ENCODE measurements around the gene ASIC3. TPM values are rescaled to one million over a fixed set of nuclear protein-coding genes. Genes with fewer than 3 reads are reported as not detected.

ASIC3 gene
- total and polyA plus RNA-seq, 2 donors (not counting 3 experiments of a cell fraction or from before 2014, with no cell fraction given), result 0.69 to 0.70 TPM

DNA sequence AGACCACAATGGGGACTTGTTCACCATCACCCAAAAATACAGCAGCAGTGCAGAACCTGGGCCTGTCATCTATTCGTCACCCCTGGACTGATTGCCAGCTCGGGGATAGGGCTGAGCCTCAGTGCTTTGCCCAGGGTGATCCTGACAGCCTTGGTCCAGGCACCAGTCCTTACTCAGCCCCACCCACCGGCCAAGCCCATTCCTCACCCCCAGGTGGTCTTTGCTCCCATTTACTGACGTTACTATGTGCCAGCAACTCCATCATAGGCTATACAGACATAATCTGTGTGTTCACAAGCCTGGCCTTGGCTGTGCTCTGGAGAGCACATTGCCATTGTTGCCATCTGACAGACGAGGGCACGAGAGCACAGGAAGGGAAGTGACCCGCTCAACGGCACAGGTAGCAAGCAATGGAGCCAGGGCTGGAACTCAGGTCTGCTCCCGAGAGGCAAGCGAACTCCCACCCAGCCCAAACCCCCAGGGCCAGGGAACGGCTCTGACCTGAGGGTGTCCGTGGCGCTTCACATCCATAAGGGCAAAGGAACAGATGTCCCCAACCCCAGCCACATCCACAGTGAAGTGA, 30.9 kb upstream of the ASIC3 start:
- Histone ChIP-seq H3K9me3 (replicated peaks; ENCODE audit: control insufficient read depth, insufficient read depth, low read length) (no peaks in the 10 kb centered on the region), H3K9me1 (replicated peaks; ENCODE audit: control insufficient read depth, extremely low read depth, insufficient read depth, low read length) (no peaks in the 10 kb centered on the region), H2AFZ (ENCODE audit: low read depth, low read length) (no peak overlapping the region), H3K27ac (ENCODE audit: insufficient read depth, low read depth, low read length) (no peak overlapping the region), H3K9ac (replicated peaks; ENCODE audit: extremely low read depth, insufficient read depth, low read length) (no peak overlapping the region), H3K4me3 (replicated peaks in 1 of 3; ENCODE audit: insufficient read depth in 1 of 3, low read depth in 1 of 3, low read length in 3 of 3) (no peak overlapping the region), H3K4me1 (ENCODE audit: control insufficient read depth, extremely low read depth, insufficient read depth, low read length) (peaks cover 10% of the 10 kb centered on the region), H3K36me3 (ENCODE audit: control insufficient read depth in 2 of 2, extremely low read depth in 1 of 2, insufficient read depth in 2 of 2, low read length in 2 of 2) (peaks cover 0 to 16% of the 10 kb centered on the region in 2 experiments), H3K79me2 (ENCODE audit: control insufficient read depth, insufficient read depth, low read length) (no peaks in the 10 kb centered on the region), H3K4me2 (ENCODE audit: insufficient read depth, low read length) (no peak overlapping the region), H4K20me1 (replicated peaks; ENCODE audit: control insufficient read depth, extremely low read depth, insufficient read depth, low read length) (no peaks in the 10 kb centered on the region), H3K27me3 (ENCODE audit: control insufficient read depth in 2 of 2, insufficient read depth in 2 of 2, low read length in 2 of 2) (peaks cover 12 to 14% of the 10 kb centered on the region in 2 experiments)
- ChIA-PET CTCF (interaction anchor here (1.0 to 8.8 kb wide), 16 partner anchors 9 to 148 kb away, joined by 3 to 107 read pairs (median 8); partner anchors contain the start of gene ABCB8), POLR2A (no interaction called here)
- DNase-seq (ENCODE audit: low read depth, low spot score) (no peak), FAIRE-seq (no peak)
- no TSS peak for BruUV-seq (replicated peaks)
- no peak for TF ChIP-seq POLR2AphosphoS5 (IDR thresholded peaks at IDR 0.05; ENCODE audit: insufficient read depth, low read depth, low read length)
- no peak for TF ChIP-seq POLR2A (IDR thresholded peaks at IDR 0.05; ENCODE audit: low read depth, low read length)
- TF ChIP-seq, protein P1, sequence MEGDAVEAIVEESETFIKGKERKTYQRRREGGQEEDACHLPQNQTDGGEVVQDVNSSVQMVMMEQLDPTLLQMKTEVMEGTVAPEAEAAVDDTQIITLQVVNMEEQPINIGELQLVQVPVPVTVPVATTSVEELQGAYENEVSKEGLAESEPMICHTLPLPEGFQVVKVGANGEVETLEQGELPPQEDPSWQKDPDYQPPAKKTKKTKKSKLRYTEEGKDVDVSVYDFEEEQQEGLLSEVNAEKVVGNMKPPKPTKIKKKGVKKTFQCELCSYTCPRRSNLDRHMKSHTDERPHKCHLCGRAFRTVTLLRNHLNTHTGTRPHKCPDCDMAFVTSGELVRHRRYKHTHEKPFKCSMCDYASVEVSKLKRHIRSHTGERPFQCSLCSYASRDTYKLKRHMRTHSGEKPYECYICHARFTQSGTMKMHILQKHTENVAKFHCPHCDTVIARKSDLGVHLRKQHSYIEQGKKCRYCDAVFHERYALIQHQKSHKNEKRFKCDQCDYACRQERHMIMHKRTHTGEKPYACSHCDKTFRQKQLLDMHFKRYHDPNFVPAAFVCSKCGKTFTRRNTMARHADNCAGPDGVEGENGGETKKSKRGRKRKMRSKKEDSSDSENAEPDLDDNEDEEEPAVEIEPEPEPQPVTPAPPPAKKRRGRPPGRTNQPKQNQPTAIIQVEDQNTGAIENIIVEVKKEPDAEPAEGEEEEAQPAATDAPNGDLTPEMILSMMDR (IDR thresholded peaks at IDR 0.05; ENCODE audit: extremely low read depth in 1 of 2, insufficient read depth in 1 of 2, low read depth in 1 of 2, low read length in 2 of 2), result no peak
- no peak for TF ChIP-seq EZH2 (IDR thresholded peaks at IDR 0.05; ENCODE audit: borderline replicate concordance, low read depth, low read length, severe bottlenecking)
- no peak for TF ChIP-seq GATA2 (IDR thresholded peaks at IDR 0.05; ENCODE audit: insufficient read depth, insufficient read length, low read depth, low read length)
- TF ChIP-seq, protein P2, sequence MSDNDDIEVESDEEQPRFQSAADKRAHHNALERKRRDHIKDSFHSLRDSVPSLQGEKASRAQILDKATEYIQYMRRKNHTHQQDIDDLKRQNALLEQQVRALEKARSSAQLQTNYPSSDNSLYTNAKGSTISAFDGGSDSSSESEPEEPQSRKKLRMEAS (IDR thresholded peaks at IDR 0.05; ENCODE audit: insufficient read depth, insufficient read length), result no peak
- no peak for TF ChIP-seq MYC (IDR thresholded peaks at IDR 0.05; ENCODE audit: low read depth, low read length)
- no peak for TF ChIP-seq FOS (IDR thresholded peaks at IDR 0.05; ENCODE audit: borderline replicate concordance, insufficient read depth, low read length)
- TF ChIP-seq JUN (IDR thresholded peaks at IDR 0.05; ENCODE audit: borderline replicate concordance, insufficient read depth, insufficient read length, low read depth), result no peak
- intact Hi-C loops (cut with micrococcal nuclease) (no loop called here), dilution Hi-C loops (cut with MboI; ENCODE audit: extremely low pct_ligation_motif_present, low sequenced_read_pairs) (no loop called here)

Data from endothelial cell of umbilical vein (primary cell).